Transverse colon (tissue), 4 donors: ENCODE results near the gene HTRA3. TPM values are rescaled to one million over a fixed set of nuclear protein-coding genes. Genes with fewer than 3 reads are reported as not detected.

Source experiments
- DNase-seq: peaks from one replicate; pipeline ENCODE4 v3.0.0-alpha.2; 2019
- H3K27ac ChIP-seq, 4 donors: fragments of 200-600 bp; sonication (generic); 2 replicates each; pipeline ENCODE4 v1.5.1; 2016 to 2018; ENCODE audit warnings: inconsistent platforms in 4 of 4
- H3K27me3 ChIP-seq: fragments of 200-600 bp; sonication (generic); 2 replicates; pipeline ENCODE4 v1.5.1; 2017; ENCODE audit warnings: inconsistent platforms
- H3K36me3 ChIP-seq, 4 donors: fragments of 200-600 bp; sonication (generic); 2 replicates each; pipeline ENCODE4 v1.5.1; 2017 to 2019; ENCODE audit warnings: inconsistent platforms in 4 of 4
- H3K4me1 ChIP-seq, 4 donors: fragments of 200-600 bp; sonication (generic); 2 replicates each; pipeline ENCODE4 v1.5.1; 2017 to 2020; ENCODE audit warnings: inconsistent platforms in 4 of 4
- H3K4me3 ChIP-seq, 4 donors: fragments of 200-600 bp; sonication (generic); 1 replicate in 1 of 4; 2 replicates in 3 of 4; pipeline versions ENCODE4 v1.5.1 to v1.6.1; 2017 to 2019; ENCODE audit warnings: inconsistent platforms in 4 of 4
- H3K9me3 ChIP-seq, 2 donors: fragments of 200-600 bp; sonication (generic); 2 replicates each; pipeline ENCODE4 v1.5.1; 2017 to 2019; ENCODE audit warnings: inconsistent platforms in 2 of 2
- CTCF ChIP-seq, 5 experiments: fragments of 200-600 bp in 3 of 5; fragments of 450-650 bp in 2 of 5; sonication (generic) in 3 of 5; IDR thresholded peaks; 1 replicate in 2 of 5; 2 replicates in 3 of 5; pipeline ENCODE4 v1.5.1; 2016 to 2017; ENCODE audit warnings: antibody characterized with exemption in 5 of 5, inconsistent platforms in 3 of 5, mild to moderate bottlenecking in 2 of 5, moderate library complexity in 1 of 5
- EP300 ChIP-seq: sonication (generic); formaldehyde crosslinking; IDR thresholded peaks from one replicate; pipeline ENCODE4 v1.6.1; 2017; ENCODE audit warnings: antibody characterized with exemption, low read depth
- POLR2A ChIP-seq: fragments of 450-650 bp; IDR thresholded peaks from one replicate; pipeline ENCODE4 v1.6.1; 2016; ENCODE audit warnings: antibody characterized with exemption, mild to moderate bottlenecking, moderate library complexity
- POLR2AphosphoS5 ChIP-seq, 3 donors: sonication (generic); formaldehyde crosslinking; IDR thresholded peaks; one replicate each; pipeline ENCODE4 v1.6.1; 2016; ENCODE audit warnings: antibody characterized with exemption in 3 of 3
- WGBS, 2 donors: methylation state at CpG; one replicate each; pipeline ENCODE4 v1.1.5; 2018; ENCODE audit warnings: low coverage in 1 of 2; 5-methylcytosine and 5-hydroxymethylcytosine counted together
- in situ Hi-C, 4 donors: fragments of 200-750 bp; cut with MboI; loops; one replicate each; pipeline versions ENCODE4 v1.15.0 to v1.15.1; 2017; ENCODE audit warnings: low sequenced_read_pairs in 3 of 4, low pct_ligation_motif_present in 1 of 4, low pct_unique_long_range_greater_than_20kb in 1 of 4
- intact Hi-C: fragments of 100-400 bp; cut with DNase I; formaldehyde crosslinking; loops from one replicate; pipeline ENCODE4 v1.15.1; 2023; ENCODE audit warnings: low total_unique reads
- total RNA-seq, 4 donors: library from RNA; depleted of rRNA; stranded (reverse); fragments of >200 nt; gene quantifications; one replicate each; pipeline ENCODE4 v1.1.0, GENCODE V29; 2016

HTRA3 gene
- total RNA-seq, 4 donors from 2014 or later, result 1.5 to 11.9 (median 6.5) TPM

- H3K4me3 ChIP-seq, result no peak overlapping the region
- 72 to 86% methylated on average over 2 to 11 of the region's 11 CpGs for WGBS, 2 donors
- DNase-seq, result no peak
- intact Hi-C loops (no loop called here), in situ Hi-C loops (no loop called here)
- H3K4me1 ChIP-seq, result peaks cover 0 to 4% (median 2%) of the 10 kb centered on the region in 4 donors
- H3K27me3 ChIP-seq, result no peaks in the 10 kb centered on the region
- H3K9me3 ChIP-seq, result no peaks in the 10 kb centered on the region
- no peaks in the 10 kb centered on the region for H3K36me3 ChIP-seq
- H3K27ac ChIP-seq, result no peak overlapping the region
- TF ChIP-seq POLR2AphosphoS5 (IDR thresholded peaks at IDR 0.05) (no peak), CTCF (IDR thresholded peaks at IDR 0.05) (no peak), EP300 (no peak), POLR2A (no peak)
Measured at GRCh38 chr4:8259743-8260430, 9.7 kb upstream of the HTRA3 start.

GRCh38 chr4:8260656-8261111 lies 8.9 kb upstream of the HTRA3 start:
- intact Hi-C loops (no loop called here), in situ Hi-C loops (no loop called here)
- peak overlapping the region; percentile 13 to 67 (median 32) for H3K27ac ChIP-seq
- no peak overlapping the region for H3K4me3 ChIP-seq
- H3K9me3 ChIP-seq, result no peaks in the 10 kb centered on the region
- TF ChIP-seq POLR2A (no peak), CTCF (IDR thresholded peaks at IDR 0.05) (no peak), EP300 (no peak), POLR2AphosphoS5 (IDR thresholded peaks at IDR 0.05) (peak in 1 of 3 donors; percentile 16)
- 20 to 53% methylated on average over 1 to 13 of the region's 13 CpGs for WGBS, 2 donors
- peaks cover 0 to 4% (median 2%) of the 10 kb centered on the region in 4 donors for H3K4me1 ChIP-seq
- H3K36me3 ChIP-seq, result no peaks in the 10 kb centered on the region
- DNase-seq, result peak; percentile 39
- H3K27me3 ChIP-seq, result no peaks in the 10 kb centered on the region

- intact Hi-C loops, result no loop called here
- Histone ChIP-seq H3K36me3 (no peaks in the 10 kb centered on the region), H3K27me3 (no peaks in the 10 kb centered on the region), H3K4me1 (peaks cover 0 to 6% (median 2%) of the 10 kb centered on the region in 4 donors), H3K4me3 (no peak overlapping the region), H3K9me3 (no peaks in the 10 kb centered on the region), H3K27ac (no peak overlapping the region)
- TF ChIP-seq POLR2A (no peak), EP300 (no peak), POLR2AphosphoS5 (IDR thresholded peaks at IDR 0.05) (no peak), CTCF (IDR thresholded peaks at IDR 0.05) (no peak)
- in situ Hi-C loops, result no loop called here
- WGBS, 2 donors, result 74% methylated on average over 25 of the region's 25 CpGs; no CpG with 5 or more reads in 1 of the 2 donors
- no peak for DNase-seq
Measured at GRCh38 chr4:8261851-8262535, 7.6 kb upstream of the HTRA3 start.

- TF ChIP-seq CTCF (IDR thresholded peaks at IDR 0.05), result no peak
- TF ChIP-seq POLR2AphosphoS5 (IDR thresholded peaks at IDR 0.05), result no peak
- TF ChIP-seq POLR2A, result no peak
- no peak for TF ChIP-seq EP300
Measured at GRCh38 chr4:8262637-8263322, 6.8 kb upstream of the HTRA3 start.

More at GRCh38 chr4:8262637-8263322, 6.8 kb upstream of the HTRA3 start:
- Histone ChIP-seq H3K4me3 (no peak overlapping the region), H3K4me1 (peaks cover 0 to 11% (median 3%) of the 10 kb centered on the region in 4 donors), H3K27ac (no peak overlapping the region), H3K9me3 (no peaks in the 10 kb centered on the region), H3K27me3 (no peaks in the 10 kb centered on the region), H3K36me3 (no peaks in the 10 kb centered on the region)
- in situ Hi-C loops (no loop called here), intact Hi-C loops (no loop called here)
- DNase-seq, result no peak
- 81% methylated on average over 22 of the region's 23 CpGs; no CpG with 5 or more reads in 1 of the 2 donors for WGBS, 2 donors
